Stimulated activated CD8-positive, alpha-beta memory T cell treated with anti-CD3 and anti-CD28 coated beads, Interleukin-7, amount 100 ng/mL, for 4 hours (primary cell): ENCODE results near the gene CD34.

ENCODE experiments used
- DNase-seq, 2 donors: peaks; one replicate each; pipeline ENCODE4 v3.0.0-alpha.2; 2020; ENCODE audit warnings: low read depth in 2 of 2

The CD34 gene

GRCh38 chr1:207853372-207853757 is 57.6 kb downstream of the CD34 start:
- no peak for DNase-seq

GRCh38 chr1:207852576-207853371 is 58.2 kb downstream of the CD34 start:
- no peak for DNase-seq

- DNase-seq = no peak
Measured at GRCh38 chr1:207851696-207852095, 59.2 kb downstream of the CD34 start.

- DNase-seq = no peak
Measured at GRCh38 chr1:207850621-207851407, 60.1 kb downstream of the CD34 start.

GRCh38 chr1:207849646-207850045 is 61.3 kb downstream of the CD34 start:
- no peak for DNase-seq

GRCh38 chr1:207849016-207849415 is 61.9 kb downstream of the CD34 start:
- no peak for DNase-seq

- DNase-seq = no peak
Measured at GRCh38 chr1:207848234-207848633, 62.7 kb downstream of the CD34 start.

- DNase-seq = no peak
Measured at GRCh38 chr1:207847116-207847515, 63.8 kb downstream of the CD34 start.

GRCh38 chr1:207845109-207845508 is 65.8 kb downstream of the CD34 start:
- no peak for DNase-seq

GRCh38 chr1:207844371-207844770 is 66.6 kb downstream of the CD34 start:
- DNase-seq = no peak

GRCh38 chr1:207842506-207842905 is 68.4 kb downstream of the CD34 start:
- DNase-seq = no peak

GRCh38 chr1:207841901-207842300 is 69.0 kb downstream of the CD34 start:
- no peak for DNase-seq

- no peak for DNase-seq
Measured at GRCh38 chr1:207841293-207841692, 69.6 kb downstream of the CD34 start.

- no peak for DNase-seq
Measured at GRCh38 chr1:207840380-207840779, 70.5 kb downstream of the CD34 start.

- DNase-seq = no peak
Measured at GRCh38 chr1:207839083-207839413, 71.9 kb downstream of the CD34 start.

GRCh38 chr1:207838156-207839082 is 72.5 kb downstream of the CD34 start:
- no peak for DNase-seq

GRCh38 chr1:207837673-207838072 is 73.3 kb downstream of the CD34 start:
- no peak for DNase-seq

- DNase-seq = no peak
Measured at GRCh38 chr1:207836591-207837347, 74.2 kb downstream of the CD34 start.

GRCh38 chr1:207835958-207836357 is 75.0 kb downstream of the CD34 start:
- DNase-seq = no peak

- no peak for DNase-seq
Measured at GRCh38 chr1:207833956-207834660, 76.8 kb downstream of the CD34 start.

- no peak for DNase-seq
Measured at GRCh38 chr1:207833381-207833780, 77.5 kb downstream of the CD34 start.
